HUES48 (cell line): ENCODE data around the gene KRTAP15-1.

Experiments used
- H3K27ac ChIP-seq: one replicate; pipeline ENCODE4 v1.7.0; 2013; ENCODE audit warnings: low read depth, low read length, inconsistent platforms
- H3K27me3 ChIP-seq: 2 replicates; pipeline ENCODE4 v1.6.1; 2013; ENCODE audit warnings: mild to moderate bottlenecking, low read length; ENCODE audit not compliant: control insufficient read depth, insufficient read depth
- H3K36me3 ChIP-seq: 2 replicates; pipeline ENCODE4 v1.6.1; 2013; ENCODE audit warnings: low read length; ENCODE audit not compliant: control insufficient read depth, insufficient read depth
- H3K4me1 ChIP-seq: 2 replicates; pipeline ENCODE4 v1.6.1; 2013; ENCODE audit warnings: mild to moderate bottlenecking, low read length; ENCODE audit not compliant: control insufficient read depth, insufficient read depth
- H3K4me3 ChIP-seq: 2 replicates; pipeline ENCODE4 v1.5.1; 2013; ENCODE audit warnings: mild to moderate bottlenecking, low read depth, low read length
- H3K9ac ChIP-seq: 2 replicates; pipeline ENCODE4 v1.6.1; 2013; ENCODE audit warnings: mild to moderate bottlenecking, low read depth, low read length, moderate library complexity
- H3K9me3 ChIP-seq: 2 replicates; pipeline ENCODE4 v1.6.1; 2013; ENCODE audit warnings: low read length; ENCODE audit not compliant: control insufficient read depth, insufficient read depth

The KRTAP15-1 gene

GRCh38 chr21:30443226-30443625 lies 3.2 kb downstream of the KRTAP15-1 start:
- Histone ChIP-seq H3K4me3 (no peak overlapping the region; the same call in 1 of the 2 replicates), H3K27ac (no peak overlapping the region), H3K9me3 (no peaks in the 10 kb centered on the region), H3K36me3 (no peaks in the 10 kb centered on the region), H3K9ac (no peak overlapping the region), H3K27me3 (no peaks in the 10 kb centered on the region), H3K4me1 (peaks cover 15% of the 10 kb centered on the region)

- no peaks in the 10 kb centered on the region for H3K9me3 ChIP-seq
- peak overlapping the region; percentile 41 for H3K27ac ChIP-seq
- no peak overlapping the region for H3K4me3 ChIP-seq
- no peak overlapping the region for H3K9ac ChIP-seq
- no peaks in the 10 kb centered on the region for H3K36me3 ChIP-seq
- H3K27me3 ChIP-seq = no peaks in the 10 kb centered on the region
- peaks cover 15% of the 10 kb centered on the region for H3K4me1 ChIP-seq
Observed at GRCh38 chr21:30444204-30444603, 4.1 kb downstream of the KRTAP15-1 start.

DNA sequence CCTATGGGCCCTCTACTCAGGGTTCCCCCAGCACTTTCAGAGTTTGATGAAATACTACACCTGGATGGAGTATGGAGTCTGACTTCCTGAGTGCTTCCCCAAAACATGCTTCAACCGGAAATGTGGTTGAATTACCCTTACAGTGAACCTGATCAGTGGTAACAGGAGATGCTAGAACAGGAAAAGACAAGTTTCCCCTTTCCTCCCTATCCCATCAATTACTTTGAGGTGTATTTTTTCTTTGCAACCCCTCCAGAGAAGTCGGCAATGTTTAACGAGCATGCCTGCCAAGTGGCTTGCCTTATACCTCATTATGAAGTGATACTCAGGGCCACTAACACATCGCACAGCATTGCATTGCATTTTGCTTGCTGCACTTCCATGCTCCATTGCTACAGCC lies 7.0 kb downstream of the KRTAP15-1 start:
- Histone ChIP-seq H3K36me3 (no peaks in the 10 kb centered on the region), H3K27ac (no peak overlapping the region), H3K27me3 (no peaks in the 10 kb centered on the region), H3K4me1 (peaks cover 15% of the 10 kb centered on the region), H3K4me3 (no peak overlapping the region), H3K9me3 (no peaks in the 10 kb centered on the region), H3K9ac (no peak overlapping the region)

- Histone ChIP-seq H3K9me3 (no peaks in the 10 kb centered on the region), H3K4me1 (peaks cover 7% of the 10 kb centered on the region), H3K36me3 (no peaks in the 10 kb centered on the region), H3K27me3 (no peaks in the 10 kb centered on the region), H3K9ac (no peak overlapping the region), H3K27ac (no peak overlapping the region), H3K4me3 (no peak overlapping the region)
Observed at GRCh38 chr21:30448514-30448913, 8.4 kb downstream of the KRTAP15-1 start.

DNA sequence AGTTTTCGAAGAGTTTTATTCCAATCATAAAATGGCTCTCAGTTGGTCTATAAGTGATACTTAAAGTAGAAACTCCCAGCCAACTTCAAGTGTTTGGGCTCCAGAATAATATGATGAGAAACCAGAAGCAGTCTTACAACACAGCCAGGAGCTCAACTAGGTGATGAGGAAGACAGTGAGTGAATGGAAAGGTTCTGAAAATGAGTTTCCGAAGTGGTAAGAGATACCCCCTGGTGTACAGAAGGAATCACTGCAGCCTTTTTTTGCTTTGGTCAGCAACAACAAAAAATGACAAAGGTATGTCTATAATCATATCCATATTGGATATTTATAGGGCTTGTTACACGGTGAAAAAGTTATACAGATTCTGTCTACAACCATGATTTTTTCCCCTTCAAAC lies 23.6 kb downstream of the KRTAP15-1 start:
- Histone ChIP-seq H3K4me1 (no peaks in the 10 kb centered on the region), H3K9me3 (no peaks in the 10 kb centered on the region), H3K27ac (no peak overlapping the region), H3K4me3 (no peak overlapping the region), H3K9ac (no peak overlapping the region), H3K27me3 (no peaks in the 10 kb centered on the region), H3K36me3 (no peaks in the 10 kb centered on the region)

GRCh38 chr21:30468900-30469714 lies 29.0 kb downstream of the KRTAP15-1 start:
- Histone ChIP-seq H3K27me3 (no peaks in the 10 kb centered on the region), H3K9me3 (no peaks in the 10 kb centered on the region), H3K9ac (no peak overlapping the region), H3K36me3 (no peaks in the 10 kb centered on the region), H3K27ac (no peak overlapping the region), H3K4me3 (no peak overlapping the region), H3K4me1 (no peaks in the 10 kb centered on the region)

GRCh38 chr21:30478004-30478403 lies 37.9 kb downstream of the KRTAP15-1 start:
- Histone ChIP-seq H3K9ac (no peak overlapping the region), H3K4me3 (no peak overlapping the region), H3K36me3 (no peaks in the 10 kb centered on the region), H3K9me3 (no peaks in the 10 kb centered on the region), H3K27me3 (no peaks in the 10 kb centered on the region), H3K27ac (no peak overlapping the region), H3K4me1 (no peaks in the 10 kb centered on the region)

- no peak overlapping the region for H3K4me3 ChIP-seq
- H3K9ac ChIP-seq = no peak overlapping the region
- H3K27me3 ChIP-seq = no peaks in the 10 kb centered on the region
- H3K9me3 ChIP-seq = no peaks in the 10 kb centered on the region
- H3K27ac ChIP-seq = no peak overlapping the region
- H3K4me1 ChIP-seq = no peaks in the 10 kb centered on the region
- H3K36me3 ChIP-seq = no peaks in the 10 kb centered on the region
Observed at GRCh38 chr21:30479259-30479658, 39.2 kb downstream of the KRTAP15-1 start.

DNA sequence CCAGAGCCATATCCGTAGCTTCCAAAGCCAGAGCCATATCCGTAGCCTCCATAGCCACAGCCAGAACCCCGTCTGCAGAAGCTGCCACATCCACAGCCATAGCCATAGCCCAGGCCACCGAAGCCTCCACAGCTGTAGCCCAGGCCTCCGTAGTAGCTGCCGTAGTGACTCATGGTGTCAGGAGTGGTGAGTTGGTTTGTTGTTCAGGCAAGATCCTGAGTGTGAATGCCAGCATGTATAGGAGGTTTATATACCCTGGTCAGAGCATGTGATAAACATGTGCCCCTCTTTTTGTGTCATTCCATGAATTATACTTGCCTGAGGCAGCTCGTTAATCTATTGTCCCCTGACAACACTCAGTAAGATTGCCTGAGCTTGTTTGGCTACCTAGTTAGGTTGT lies 40.1 kb downstream of the KRTAP15-1 start, which contains the start of gene KRTAP19-1:
Gene KRTAP19-1, minus strand, starts transcription at position 223 of the 400 bp plus-strand sequence. Its CDS starts 50 bp downstream, at position 173.
- no peak within 1 kb of the TSS for H3K4me3 ChIP-seq
- H3K9ac ChIP-seq = no peak within 1 kb of the TSS
- no peaks in the 10 kb centered on the region for H3K36me3 ChIP-seq
- no peak within 1 kb of the TSS for H3K27ac ChIP-seq
- peaks cover 6% of the 10 kb centered on the region; the same call in 1 of the 2 replicates for H3K9me3 ChIP-seq
- no peaks in the 10 kb centered on the region for H3K4me1 ChIP-seq
- H3K27me3 ChIP-seq = no peaks in the 10 kb centered on the region

- no peaks in the 10 kb centered on the region for H3K36me3 ChIP-seq
- peaks cover 23% of the 10 kb centered on the region for H3K9me3 ChIP-seq
- H3K27me3 ChIP-seq = no peaks in the 10 kb centered on the region
- H3K27ac ChIP-seq = no peak overlapping the region
- H3K4me1 ChIP-seq = no peaks in the 10 kb centered on the region
- no peak overlapping the region for H3K4me3 ChIP-seq
- no peak overlapping the region for H3K9ac ChIP-seq
Observed at GRCh38 chr21:30482130-30482529, 42.1 kb downstream of the KRTAP15-1 start.

- Histone ChIP-seq H3K9me3 (peaks cover 35% of the 10 kb centered on the region), H3K27me3 (no peaks in the 10 kb centered on the region), H3K4me1 (no peaks in the 10 kb centered on the region), H3K9ac (no peak overlapping the region), H3K27ac (no peak overlapping the region), H3K4me3 (no peak overlapping the region), H3K36me3 (no peaks in the 10 kb centered on the region)
Observed at GRCh38 chr21:30486180-30486579, 46.1 kb downstream of the KRTAP15-1 start.
